ENCODE data around the gene CDKL1. TPM values are rescaled to one million over a fixed set of nuclear protein-coding genes. Genes with fewer than 3 reads are reported as not detected.

Gene CDKL1
- total RNA-seq, 1 experiment from 2014 or later = 14.4 TPM

- H3K4me1 ChIP-seq (ENCODE audit: insufficient read depth, low read length) = peaks cover 34% of the 10 kb centered on the region
- H4K20me1 ChIP-seq (ENCODE audit: low read length) = no peaks in the 10 kb centered on the region
- H3K27ac ChIP-seq (ENCODE audit: low read length) = no peak overlapping the region
- no peaks in the 10 kb centered on the region for H3F3A ChIP-seq (ENCODE audit: low read length, unreplicated experiment)
- peak overlapping the region; percentile 93 for H2AFZ ChIP-seq (ENCODE audit: low read length)
- TF ChIP-seq EZH2phosphoT487 (IDR thresholded peaks at IDR 0.05; ENCODE audit: borderline replicate concordance, low read length) = no peak
- TF ChIP-seq CTCF (conservative IDR thresholded peaks at IDR 0.05; ENCODE audit: low read depth, low read length) = no peak
- TF ChIP-seq EZH2 (IDR thresholded peaks at IDR 0.05; ENCODE audit: low read length, unreplicated experiment) = no peak
- H3K4me3 ChIP-seq (ENCODE audit: low read length) = peak overlapping the region; percentile 82
- DNase-seq (peak; percentile 29), ATAC-seq (no peak)
- intact Hi-C loops (cut with micrococcal nuclease) = loop anchor here (5.0 kb wide), 1 partner anchor 53 kb away; no protein-coding TSS in a partner anchor
- no peaks in the 10 kb centered on the region for H3K27me3 ChIP-seq (ENCODE audit: low read length)
- H3K36me3 ChIP-seq (ENCODE audit: low read depth, low read length) = no peaks in the 10 kb centered on the region
- peak overlapping the region; percentile 99 for H3K4me2 ChIP-seq (ENCODE audit: low read length)
- POLR2A ChIA-PET (ENCODE audit: unreplicated experiment) = no interaction called here
- CTCF ChIA-PET = interaction anchor here (1.0 kb wide), 1 partner anchor 74 kb away, joined by 5 read pairs; no protein-coding TSS in a partner anchor
- H3K9me3 ChIP-seq (ENCODE audit: low read length) = no peaks in the 10 kb centered on the region
- H3K79me2 ChIP-seq (ENCODE audit: low read length) = peaks cover 16% of the 10 kb centered on the region
- BruUV-seq (replicated peaks) = no TSS peak
- no peaks in the 10 kb centered on the region for H3K9me2 ChIP-seq (replicated peaks; ENCODE audit: low read length)
- peak overlapping the region; percentile 95 for H3K9ac ChIP-seq (ENCODE audit: low read length)
Measured at GRCh38 chr14:50395448-50395847, 1.2 kb downstream of the CDKL1 start.

GRCh38 chr14:50394713-50395112 is 2.0 kb downstream of the CDKL1 start:
- Histone ChIP-seq H3K36me3 (ENCODE audit: low read depth, low read length) (no peaks in the 10 kb centered on the region), H3K9ac (ENCODE audit: low read length) (no peak overlapping the region), H3K9me2 (replicated peaks; ENCODE audit: low read length) (no peaks in the 10 kb centered on the region), H2AFZ (ENCODE audit: low read length) (no peak overlapping the region), H3K4me3 (ENCODE audit: low read length) (peak overlapping the region; percentile 82), H3K4me1 (ENCODE audit: insufficient read depth, low read length) (peaks cover 31% of the 10 kb centered on the region), H3K79me2 (ENCODE audit: low read length) (peaks cover 16% of the 10 kb centered on the region), H3K27ac (ENCODE audit: low read length) (no peak overlapping the region), H3K4me2 (ENCODE audit: low read length) (peak overlapping the region; percentile 99), H3K9me3 (ENCODE audit: low read length) (no peaks in the 10 kb centered on the region), H3F3A (ENCODE audit: low read length, unreplicated experiment) (no peaks in the 10 kb centered on the region), H4K20me1 (ENCODE audit: low read length) (no peaks in the 10 kb centered on the region), H3K27me3 (ENCODE audit: low read length) (no peaks in the 10 kb centered on the region)
- no peak for TF ChIP-seq EZH2 (IDR thresholded peaks at IDR 0.05; ENCODE audit: low read length, unreplicated experiment)
- TF ChIP-seq CTCF (conservative IDR thresholded peaks at IDR 0.05; ENCODE audit: low read depth, low read length) = no peak
- no peak for TF ChIP-seq EZH2phosphoT487 (IDR thresholded peaks at IDR 0.05; ENCODE audit: borderline replicate concordance, low read length)
- no TSS peak for BruUV-seq (replicated peaks)
- no peak for ATAC-seq
- intact Hi-C loops (cut with micrococcal nuclease) = loop anchor here (5.0 kb wide), 1 partner anchor 52 kb away; no protein-coding TSS in a partner anchor
- POLR2A ChIA-PET (ENCODE audit: unreplicated experiment) = interaction anchor here (0.5 kb wide), 1 partner anchor 82 kb away, joined by 10 read pairs; the partner anchor contains the start of genes DMAC2L and L2HGDH
- CTCF ChIA-PET = no interaction called here
- no peak for DNase-seq

- BruUV-seq (replicated peaks) = no TSS peak
- CTCF ChIA-PET = no interaction called here
- H3K4me3 ChIP-seq (ENCODE audit: low read length) = no peak overlapping the region
Measured at GRCh38 chr14:50389668-50390441, 6.8 kb downstream of the CDKL1 start.

More at GRCh38 chr14:50389668-50390441, 6.8 kb downstream of the CDKL1 start:
- DNase-seq = no peak
- peaks cover 6% of the 10 kb centered on the region; the same call in 1 of the 2 replicates for H3K79me2 ChIP-seq (ENCODE audit: low read length)
- H4K20me1 ChIP-seq (ENCODE audit: low read length) = no peaks in the 10 kb centered on the region
- no peaks in the 10 kb centered on the region for H3K27me3 ChIP-seq (ENCODE audit: low read length)
- TF ChIP-seq EZH2 (IDR thresholded peaks at IDR 0.05; ENCODE audit: low read length, unreplicated experiment) = no peak
- no peak for TF ChIP-seq EZH2phosphoT487 (IDR thresholded peaks at IDR 0.05; ENCODE audit: borderline replicate concordance, low read length)
- TF ChIP-seq CTCF (conservative IDR thresholded peaks at IDR 0.05; ENCODE audit: low read depth, low read length) = no peak
- no peaks in the 10 kb centered on the region for H3K9me3 ChIP-seq (ENCODE audit: low read length)
- POLR2A ChIA-PET (ENCODE audit: unreplicated experiment) = no interaction called here
- H3F3A ChIP-seq (ENCODE audit: low read length, unreplicated experiment) = no peaks in the 10 kb centered on the region
- 0 out of 2 replicates have a peak, but pooled peaks cover 7% of the 10 kb centered on the region for H3K4me1 ChIP-seq (ENCODE audit: insufficient read depth, low read length)
- H3K4me2 ChIP-seq (ENCODE audit: low read length) = no peak overlapping the region
- H3K36me3 ChIP-seq (ENCODE audit: low read depth, low read length) = no peaks in the 10 kb centered on the region
- no peaks in the 10 kb centered on the region for H3K9me2 ChIP-seq (replicated peaks; ENCODE audit: low read length)
- no peak overlapping the region for H3K9ac ChIP-seq (ENCODE audit: low read length)
- H3K27ac ChIP-seq (ENCODE audit: low read length) = no peak overlapping the region
- no peak overlapping the region for H2AFZ ChIP-seq (ENCODE audit: low read length)
- intact Hi-C loops (cut with micrococcal nuclease) = no loop called here
- no peak for ATAC-seq
